HCT116 (cell line): ENCODE measurements around the gene ARHGAP29.

Experiments
- CEBPB ChIP-seq: IDR thresholded peaks from 2 replicates; pipeline ENCODE4 v1.6.1; 2012; ENCODE audit warnings: low read depth
- ELF1 ChIP-seq: IDR thresholded peaks from 2 replicates; pipeline ENCODE4 v1.6.1; 2012; ENCODE audit warnings: low read depth, borderline replicate concordance
- JUND ChIP-seq: IDR thresholded peaks from 2 replicates; pipeline ENCODE4 v1.6.1; 2012
- MAX ChIP-seq: IDR thresholded peaks from 2 replicates; pipeline ENCODE4 v1.6.1; 2012
- POLR2A ChIP-seq: IDR thresholded peaks from 2 replicates; pipeline ENCODE4 v1.7.0; 2011; ENCODE audit warnings: borderline replicate concordance; ENCODE audit not compliant: insufficient read depth, insufficient read length; ENCODE audit errors: extremely low read depth
- POLR2AphosphoS5 ChIP-seq: IDR thresholded peaks from 2 replicates; pipeline ENCODE4 v1.6.1; 2011; ENCODE audit warnings: mild to moderate bottlenecking, low read depth, low read length, moderate library complexity
- SIN3A ChIP-seq: IDR thresholded peaks from 2 replicates; pipeline ENCODE4 v1.6.1; 2012; ENCODE audit warnings: low read depth
- SRF ChIP-seq: IDR thresholded peaks from 2 replicates; pipeline ENCODE4 v1.6.1; 2012; ENCODE audit warnings: low read depth
- TF ChIP-seq, protein P1 (sequence below), 3 experiments: fragments of 200-600 bp in 1 of 3; sonication (generic) in 1 of 3; IDR thresholded peaks in 2 of 3; conservative IDR thresholded peaks in 1 of 3; 2 replicates each; pipeline ENCODE4 v1.5.1; 2012 to 2017; ENCODE audit warnings: low read depth in 2 of 3, low read length in 2 of 3, antibody characterized with exemption in 1 of 3, borderline replicate concordance in 1 of 3, control low read depth in 1 of 3, mild to moderate bottlenecking in 1 of 3, mixed read lengths in 1 of 3, mixed run types in 1 of 3, moderate library complexity in 1 of 3; ENCODE audit not compliant: insufficient read depth in 1 of 3

- TF ChIP-seq, protein P1, sequence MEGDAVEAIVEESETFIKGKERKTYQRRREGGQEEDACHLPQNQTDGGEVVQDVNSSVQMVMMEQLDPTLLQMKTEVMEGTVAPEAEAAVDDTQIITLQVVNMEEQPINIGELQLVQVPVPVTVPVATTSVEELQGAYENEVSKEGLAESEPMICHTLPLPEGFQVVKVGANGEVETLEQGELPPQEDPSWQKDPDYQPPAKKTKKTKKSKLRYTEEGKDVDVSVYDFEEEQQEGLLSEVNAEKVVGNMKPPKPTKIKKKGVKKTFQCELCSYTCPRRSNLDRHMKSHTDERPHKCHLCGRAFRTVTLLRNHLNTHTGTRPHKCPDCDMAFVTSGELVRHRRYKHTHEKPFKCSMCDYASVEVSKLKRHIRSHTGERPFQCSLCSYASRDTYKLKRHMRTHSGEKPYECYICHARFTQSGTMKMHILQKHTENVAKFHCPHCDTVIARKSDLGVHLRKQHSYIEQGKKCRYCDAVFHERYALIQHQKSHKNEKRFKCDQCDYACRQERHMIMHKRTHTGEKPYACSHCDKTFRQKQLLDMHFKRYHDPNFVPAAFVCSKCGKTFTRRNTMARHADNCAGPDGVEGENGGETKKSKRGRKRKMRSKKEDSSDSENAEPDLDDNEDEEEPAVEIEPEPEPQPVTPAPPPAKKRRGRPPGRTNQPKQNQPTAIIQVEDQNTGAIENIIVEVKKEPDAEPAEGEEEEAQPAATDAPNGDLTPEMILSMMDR (IDR thresholded peaks at IDR 0.05 in 2 of 3, conservative IDR thresholded peaks at IDR 0.05 in 1 of 3; ENCODE audit: borderline replicate concordance in 1 of 3, insufficient read depth in 1 of 3, low read depth in 2 of 3, low read length in 2 of 3) = no peak
- TF ChIP-seq MAX (no peak), JUND (no peak), SRF (no peak), SIN3A (no peak), POLR2A (no peak), POLR2AphosphoS5 (no peak), ELF1 (no peak), CEBPB (no peak)
Observed at GRCh38 chr1:94143173-94143808, 94.1 kb downstream of the ARHGAP29 start.
